Bone marrow (tissue), 2 donors: ENCODE data around the gene IP6K3.

Experiments used
- DNase-seq, 2 donors: peaks; one replicate each; lab custom pipeline; 2025; lab: John Stamatoyannopoulos, UW

Gene IP6K3

GRCh38 chr6:33740204-33740608, 6.5 kb downstream of the IP6K3 start:
- no peak for DNase-seq

GRCh38 chr6:33739571-33739970, 7.1 kb downstream of the IP6K3 start:
- DNase-seq: no peak

- no peak for DNase-seq
Measured at GRCh38 chr6:33738879-33739278, 7.8 kb downstream of the IP6K3 start.

GRCh38 chr6:33738153-33738552, 8.6 kb downstream of the IP6K3 start:
- DNase-seq: no peak

GRCh38 chr6:33737267-33738026, 9.3 kb downstream of the IP6K3 start:
- no peak for DNase-seq

GRCh38 chr6:33735216-33735615, 11.5 kb downstream of the IP6K3 start:
- no peak for DNase-seq

- no peak for DNase-seq
Measured at GRCh38 chr6:33733709-33734007, 13.0 kb downstream of the IP6K3 start.

- DNase-seq: no peak
Measured at GRCh38 chr6:33732817-33733708, 13.6 kb downstream of the IP6K3 start.

GRCh38 chr6:33732385-33732784, 14.3 kb downstream of the IP6K3 start:
- DNase-seq: no peak

- DNase-seq: no peak
Measured at GRCh38 chr6:33731751-33732282, 14.9 kb downstream of the IP6K3 start.

- no peak for DNase-seq
Measured at GRCh38 chr6:33731035-33731434, 15.7 kb downstream of the IP6K3 start.

GRCh38 chr6:33730611-33731010, 16.1 kb downstream of the IP6K3 start:
- DNase-seq: no peak

- DNase-seq: no peak
Measured at GRCh38 chr6:33729059-33729458, 17.6 kb downstream of the IP6K3 start.

GRCh38 chr6:33728438-33728837, 18.3 kb downstream of the IP6K3 start:
- DNase-seq: no peak

- no peak for DNase-seq
Measured at GRCh38 chr6:33727932-33728331, 18.8 kb downstream of the IP6K3 start.

- no peak for DNase-seq
Measured at GRCh38 chr6:33727126-33727525, 19.6 kb downstream of the IP6K3 start.

- DNase-seq: no peak
Measured at GRCh38 chr6:33726696-33727095, 20.0 kb downstream of the IP6K3 start.

GRCh38 chr6:33725891-33726673, 20.6 kb downstream of the IP6K3 start:
- no peak for DNase-seq

- DNase-seq: no peak
Measured at GRCh38 chr6:33725222-33725621, 21.5 kb downstream of the IP6K3 start.

GRCh38 chr6:33724102-33725023, 22.3 kb downstream of the IP6K3 start:
- no peak for DNase-seq

- no peak for DNase-seq
Measured at GRCh38 chr6:33723371-33724085, 23.2 kb downstream of the IP6K3 start.
